NCI-H510A (cell line): ENCODE measurements around the gene PLCB3.

Experiments used
- DNase-seq: peaks from one replicate; lab custom pipeline; 2025; lab: John Stamatoyannopoulos, UW

PLCB3 gene

GRCh38 chr11:64250415-64251015 is 815 bp upstream of the PLCB3 start:
- no peak for DNase-seq

GRCh38 chr11:64251753-64252002 is 348 bp downstream of the PLCB3 start:
- DNase-seq: no peak

GRCh38 chr11:64252003-64252872 is 908 bp downstream of the PLCB3 start:
- no peak for DNase-seq

- DNase-seq: no peak
Measured at GRCh38 chr11:64253043-64253442, 1.7 kb downstream of the PLCB3 start.

GRCh38 chr11:64253481-64253880 is 2.2 kb downstream of the PLCB3 start:
- DNase-seq: no peak

GRCh38 chr11:64254326-64254725 is 3.0 kb downstream of the PLCB3 start:
- no peak for DNase-seq

- DNase-seq: no peak
Measured at GRCh38 chr11:64255135-64256128, 4.1 kb downstream of the PLCB3 start.

- no peak for DNase-seq
Measured at GRCh38 chr11:64256300-64256699, 5.0 kb downstream of the PLCB3 start.

- DNase-seq: no peak
Measured at GRCh38 chr11:64258356-64258755, 7.0 kb downstream of the PLCB3 start.

GRCh38 chr11:64258946-64259532 is 7.7 kb downstream of the PLCB3 start:
- DNase-seq: no peak

- no peak for DNase-seq
Measured at GRCh38 chr11:64259533-64260067, 8.3 kb downstream of the PLCB3 start.

GRCh38 chr11:64260147-64260708 is 8.9 kb downstream of the PLCB3 start:
- no peak for DNase-seq

- DNase-seq: no peak
Measured at GRCh38 chr11:64261556-64262080, 10.3 kb downstream of the PLCB3 start.

- DNase-seq: no peak
Measured at GRCh38 chr11:64262271-64263002, 11.1 kb downstream of the PLCB3 start.

GRCh38 chr11:64263021-64263946 is 12.0 kb downstream of the PLCB3 start:
- no peak for DNase-seq

- DNase-seq: no peak
Measured at GRCh38 chr11:64263947-64264317, 12.6 kb downstream of the PLCB3 start.

- DNase-seq: no peak
Measured at GRCh38 chr11:64264371-64264852, 13.1 kb downstream of the PLCB3 start.

GRCh38 chr11:64265176-64266160 is 14.1 kb downstream of the PLCB3 start:
- no peak for DNase-seq
